ENCODE data around the gene EPHA3. TPM values are rescaled to one million over a fixed set of nuclear protein-coding genes. Genes with fewer than 3 reads are reported as not detected.

The EPHA3 gene
- total RNA-seq, 2 experiments from 2014 or later = not detected

DNA sequence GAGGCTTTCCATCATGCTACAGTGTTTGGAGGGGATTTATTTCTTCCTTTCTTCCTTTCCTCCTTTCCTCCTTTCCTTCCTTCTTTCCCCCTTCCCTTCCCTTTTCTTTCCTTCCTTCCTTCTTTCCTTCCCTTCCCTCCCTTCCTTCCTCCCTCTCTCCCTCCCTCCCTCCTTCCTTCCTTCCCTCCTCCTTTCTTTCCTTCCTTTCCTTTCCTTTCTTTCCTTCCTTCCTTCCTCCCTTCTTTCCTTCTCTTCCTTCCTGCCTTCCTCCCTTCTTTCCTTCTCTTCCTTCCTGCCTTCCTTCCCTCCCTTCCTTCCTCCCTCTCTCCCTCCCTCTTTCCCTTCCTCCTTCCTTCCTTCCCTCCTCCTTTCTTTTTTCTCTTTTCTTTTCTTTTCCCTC lies 127.2 kb downstream of the EPHA3 start:
- intact Hi-C loops (cut with DNase I, micrococcal nuclease) = no loop called here
- H3K9me3 ChIP-seq (ENCODE audit: control insufficient read depth in 1 of 2, insufficient read depth in 1 of 2, low read length in 2 of 2) = peaks cover 3 to 8% of the 10 kb centered on the region in 2 experiments
- Mint-ChIP-seq H3K27me3 (no peaks in the 10 kb centered on the region), H3K4me1 (ENCODE audit: low read depth) (no peaks in the 10 kb centered on the region), H3K4me3 (no peak overlapping the region), H3K9me3 (peaks cover 6% of the 10 kb centered on the region), H3K27ac (no peak overlapping the region), H3K36me3 (ENCODE audit: low read depth) (no peaks in the 10 kb centered on the region)
- no peak overlapping the region for H3K4me3 ChIP-seq (ENCODE audit: low read length)
- POLR2A ChIA-PET = no interaction called here
- no peaks in the 10 kb centered on the region for H3K27me3 ChIP-seq (ENCODE audit: control insufficient read depth in 1 of 2, insufficient read depth in 2 of 2, low read length in 2 of 2)
- TF ChIP-seq CTCF (IDR thresholded peaks at IDR 0.05) = no peak
- CTCF ChIA-PET = no interaction called here
- ATAC-seq (ENCODE audit: poor library complexity) (no peak), DNase-seq (no peak)
- no peaks in the 10 kb centered on the region for H3K4me1 ChIP-seq (ENCODE audit: insufficient read depth, low read length)
- H3K27ac ChIP-seq (ENCODE audit: low read depth in 1 of 2, low read length in 2 of 2) = no peak overlapping the region
- no peaks in the 10 kb centered on the region for H3K36me3 ChIP-seq (ENCODE audit: insufficient read depth, low read length)

- H3K9me3 Mint-ChIP-seq = no peaks in the 10 kb centered on the region
- H3K4me3 Mint-ChIP-seq = no peak overlapping the region
- Histone ChIP-seq H3K27ac (ENCODE audit: low read depth in 1 of 2, low read length in 2 of 2) (no peak overlapping the region), H3K36me3 (ENCODE audit: insufficient read depth, low read length) (no peaks in the 10 kb centered on the region), H3K27me3 (ENCODE audit: control insufficient read depth in 1 of 2, insufficient read depth in 2 of 2, low read length in 2 of 2) (no peaks in the 10 kb centered on the region), H3K9me3 (ENCODE audit: control insufficient read depth in 1 of 2, insufficient read depth in 1 of 2, low read length in 2 of 2) (peaks cover 3 to 5% of the 10 kb centered on the region in 2 experiments), H3K4me1 (ENCODE audit: insufficient read depth, low read length) (no peaks in the 10 kb centered on the region), H3K4me3 (ENCODE audit: low read length) (no peak overlapping the region)
- no peaks in the 10 kb centered on the region for H3K27me3 Mint-ChIP-seq
- ChIA-PET CTCF (no interaction called here), POLR2A (no interaction called here)
- H3K36me3 Mint-ChIP-seq (ENCODE audit: low read depth) = no peaks in the 10 kb centered on the region
- TF ChIP-seq CTCF (IDR thresholded peaks at IDR 0.05) = no peak
- H3K27ac Mint-ChIP-seq = no peak overlapping the region
- intact Hi-C loops (cut with DNase I, micrococcal nuclease) = no loop called here
- no peaks in the 10 kb centered on the region for H3K4me1 Mint-ChIP-seq (ENCODE audit: low read depth)
- ATAC-seq (ENCODE audit: poor library complexity) = no peak
- no peak for DNase-seq
Measured at GRCh38 chr3:89238846-89239245, 131.4 kb downstream of the EPHA3 start.

DNA sequence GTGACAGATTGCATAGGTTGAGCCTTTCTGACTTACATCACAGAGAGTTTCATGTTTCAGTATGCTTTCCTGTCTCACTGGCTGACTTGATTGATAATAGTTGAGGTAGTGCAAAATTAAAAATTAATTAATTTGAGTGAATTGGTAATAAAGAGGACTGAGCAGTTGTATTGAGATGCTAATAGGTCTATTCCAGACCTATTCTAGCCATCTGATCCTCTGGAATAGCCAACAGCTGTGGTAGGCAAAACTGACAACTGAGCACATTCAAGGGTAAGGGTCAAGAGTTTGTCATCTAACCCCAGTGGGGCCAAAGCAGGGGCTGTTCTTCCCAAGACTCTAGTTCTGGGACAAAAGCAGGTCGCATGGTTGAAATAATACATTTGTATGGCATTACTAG lies 132.4 kb downstream of the EPHA3 start:
- H3K4me3 ChIP-seq (ENCODE audit: low read length) = no peak overlapping the region
- no peaks in the 10 kb centered on the region for H3K36me3 ChIP-seq (ENCODE audit: insufficient read depth, low read length)
- no peaks in the 10 kb centered on the region for H3K9me3 Mint-ChIP-seq
- no peak overlapping the region for H3K4me3 Mint-ChIP-seq
- H3K4me1 Mint-ChIP-seq (ENCODE audit: low read depth) = no peaks in the 10 kb centered on the region
- no peak for DNase-seq
- TF ChIP-seq CTCF (IDR thresholded peaks at IDR 0.05) = no peak
- H3K4me1 ChIP-seq (ENCODE audit: insufficient read depth, low read length) = no peaks in the 10 kb centered on the region
- H3K27ac Mint-ChIP-seq = no peak overlapping the region
- H3K9me3 ChIP-seq (ENCODE audit: control insufficient read depth in 1 of 2, insufficient read depth in 1 of 2, low read length in 2 of 2) = peaks cover 3 to 5% of the 10 kb centered on the region in 2 experiments
- intact Hi-C loops (cut with DNase I, micrococcal nuclease) = no loop called here
- H3K27me3 Mint-ChIP-seq = no peaks in the 10 kb centered on the region
- H3K27ac ChIP-seq (ENCODE audit: low read depth in 1 of 2, low read length in 2 of 2) = no peak overlapping the region
- ATAC-seq (ENCODE audit: poor library complexity) = no peak
- CTCF ChIA-PET = no interaction called here
- no peaks in the 10 kb centered on the region for H3K27me3 ChIP-seq (ENCODE audit: control insufficient read depth in 1 of 2, insufficient read depth in 2 of 2, low read length in 2 of 2)
- POLR2A ChIA-PET = no interaction called here
- no peaks in the 10 kb centered on the region for H3K36me3 Mint-ChIP-seq (ENCODE audit: low read depth)

All from CD4-positive, alpha-beta T cell (primary cell).